PC-9 (cell line): ENCODE data around the gene AKIP1. TPM values are rescaled to one million over a fixed set of nuclear protein-coding genes. Genes with fewer than 3 reads are reported as not detected.

Experiments
- BruUV-seq: library from RNA; stranded (reverse); fragments of 400-500 nt; replicated peaks from 2 replicates; lab custom pipeline; 2021; lab: Mats Ljungman, UMichigan
- CTCF ChIA-PET: fragments of 300-600 bp; sonication (Branson Sonifier 250); formaldehyde crosslinking; loops from one replicate; lab custom pipeline; 2022; ENCODE audit warnings: antibody characterized with exemption; lab: Charles Lee
- POLR2A ChIA-PET: fragments of 300-600 bp; sonication (Branson Sonifier 250); formaldehyde crosslinking; loops from one replicate; lab custom pipeline; 2022; ENCODE audit warnings: antibody characterized with exemption; ENCODE audit not compliant: unreplicated experiment; lab: Charles Lee
- DNase-seq, 2 experiments: peaks; one replicate each; pipeline versions ENCODE4 v3.0.0 to v3.0.0-alpha.2; 2015 to 2022; ENCODE audit warnings: mixed read lengths in 1 of 2
- H2AFZ ChIP-seq: fragments of 200-600 bp; sonication (generic); 2 replicates; pipeline ENCODE4 v1.8.1; 2017; ENCODE audit warnings: antibody characterized with exemption
- H3F3A ChIP-seq: fragments of 200-600 bp; sonication (generic); 2 replicates; pipeline ENCODE4 v1.8.1; 2017; ENCODE audit warnings: antibody characterized with exemption, mild to moderate bottlenecking, low read depth; ENCODE audit not compliant: insufficient read depth
- H3K27ac ChIP-seq: fragments of 200-600 bp; sonication (generic); 2 replicates; pipeline ENCODE4 v1.6.1; 2016; ENCODE audit warnings: mixed run types
- H3K27me3 ChIP-seq: fragments of 200-600 bp; sonication (generic); 2 replicates; pipeline ENCODE4 v1.6.1; 2016; ENCODE audit warnings: low read depth, mixed run types; ENCODE audit not compliant: insufficient read depth
- H3K36me3 ChIP-seq: fragments of 200-600 bp; sonication (generic); 2 replicates; pipeline ENCODE4 v1.6.1; 2016; ENCODE audit warnings: low read depth, mixed run types
- H3K4me1 ChIP-seq: fragments of 200-600 bp; sonication (generic); replicated peaks from 2 replicates; pipeline ENCODE4 v1.6.1; 2016; ENCODE audit warnings: mixed run types; ENCODE audit not compliant: insufficient read depth
- H3K4me2 ChIP-seq: fragments of 200-600 bp; sonication (generic); 2 replicates; pipeline ENCODE4 v1.6.1; 2017; ENCODE audit warnings: mixed run types
- H3K4me3 ChIP-seq: fragments of 200-600 bp; sonication (generic); 2 replicates; pipeline ENCODE4 v1.6.1; 2016; ENCODE audit warnings: mixed run types
- H3K79me2 ChIP-seq: fragments of 200-600 bp; sonication (generic); 2 replicates; pipeline ENCODE4 v1.6.1; 2017; ENCODE audit warnings: low read depth, mixed run types
- H3K9me2 ChIP-seq: fragments of 200-600 bp; sonication (generic); 2 replicates; pipeline ENCODE4 v1.8.1; 2017; ENCODE audit warnings: mild to moderate bottlenecking; ENCODE audit not compliant: insufficient read depth
- H3K9me3 ChIP-seq: fragments of 200-600 bp; sonication (generic); 2 replicates; pipeline ENCODE4 v1.8.1; 2016; ENCODE audit warnings: low read depth; ENCODE audit not compliant: insufficient read depth
- H4K20me1 ChIP-seq: fragments of 200-600 bp; sonication (generic); 2 replicates; pipeline ENCODE4 v1.8.1; 2017; ENCODE audit not compliant: insufficient read depth
- EZH2 ChIP-seq: fragments of 200-600 bp; sonication (generic); IDR thresholded peaks from 2 replicates; pipeline ENCODE4 v1.8.0; 2017; ENCODE audit warnings: antibody characterized with exemption, low read depth
- intact Hi-C: fragments of 100-400 bp; cut with micrococcal nuclease; formaldehyde crosslinking; loops from one replicate; pipeline ENCODE4 v1.10.0; 2022; ENCODE audit not compliant: unreplicated experiment
- total RNA-seq: library from RNA; stranded (reverse); gene quantifications from 2 replicates; pipeline ENCODE4 v1.2.3, GENCODE V29; 2021
- TF ChIP-seq, protein P1 (sequence below): fragments of 200-600 bp; sonication (generic); conservative IDR thresholded peaks from 2 replicates; pipeline ENCODE4 v1.6.1; 2017; ENCODE audit warnings: mixed run types, antibody characterized with exemption, mild to moderate bottlenecking, moderate library complexity

Gene AKIP1
- total RNA-seq, 1 experiment from 2014 or later = 17.7 TPM

GRCh38 chr11:8925711-8926110 is 14.7 kb downstream of the AKIP1 start:
- no TSS peak for BruUV-seq
- H3K9me2 ChIP-seq = no peaks in the 10 kb centered on the region

DNA sequence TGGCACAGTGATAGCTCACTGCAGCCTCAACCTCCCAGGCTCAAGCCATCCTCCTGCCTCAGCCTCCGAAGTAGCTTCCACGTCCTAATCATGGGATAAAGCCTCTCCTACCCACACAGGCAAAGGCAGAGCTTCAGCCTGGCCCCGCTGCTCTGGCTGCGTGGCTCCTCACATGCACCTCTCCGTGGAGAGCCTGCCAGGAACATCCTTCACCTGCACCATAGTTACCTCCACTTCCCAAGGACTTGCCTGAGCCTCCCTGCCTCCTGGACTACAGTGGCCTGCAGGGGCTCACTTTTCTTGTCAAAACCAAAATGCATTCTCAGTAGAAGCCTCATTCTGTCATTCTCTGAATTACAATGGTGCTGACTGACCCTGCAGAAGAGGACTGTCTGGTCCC is 15.2 kb downstream of the AKIP1 start:
- H3K27ac ChIP-seq = no peak overlapping the region
- no peaks in the 10 kb centered on the region for H3K4me1 ChIP-seq
- CTCF ChIA-PET = no interaction called here
- H4K20me1 ChIP-seq = no peaks in the 10 kb centered on the region
- TF ChIP-seq, protein P1, sequence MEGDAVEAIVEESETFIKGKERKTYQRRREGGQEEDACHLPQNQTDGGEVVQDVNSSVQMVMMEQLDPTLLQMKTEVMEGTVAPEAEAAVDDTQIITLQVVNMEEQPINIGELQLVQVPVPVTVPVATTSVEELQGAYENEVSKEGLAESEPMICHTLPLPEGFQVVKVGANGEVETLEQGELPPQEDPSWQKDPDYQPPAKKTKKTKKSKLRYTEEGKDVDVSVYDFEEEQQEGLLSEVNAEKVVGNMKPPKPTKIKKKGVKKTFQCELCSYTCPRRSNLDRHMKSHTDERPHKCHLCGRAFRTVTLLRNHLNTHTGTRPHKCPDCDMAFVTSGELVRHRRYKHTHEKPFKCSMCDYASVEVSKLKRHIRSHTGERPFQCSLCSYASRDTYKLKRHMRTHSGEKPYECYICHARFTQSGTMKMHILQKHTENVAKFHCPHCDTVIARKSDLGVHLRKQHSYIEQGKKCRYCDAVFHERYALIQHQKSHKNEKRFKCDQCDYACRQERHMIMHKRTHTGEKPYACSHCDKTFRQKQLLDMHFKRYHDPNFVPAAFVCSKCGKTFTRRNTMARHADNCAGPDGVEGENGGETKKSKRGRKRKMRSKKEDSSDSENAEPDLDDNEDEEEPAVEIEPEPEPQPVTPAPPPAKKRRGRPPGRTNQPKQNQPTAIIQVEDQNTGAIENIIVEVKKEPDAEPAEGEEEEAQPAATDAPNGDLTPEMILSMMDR = no peak
- TF ChIP-seq EZH2 = no peak
- H3K79me2 ChIP-seq = no peaks in the 10 kb centered on the region
- no peaks in the 10 kb centered on the region for H3K9me3 ChIP-seq
- no peak overlapping the region for H3K4me3 ChIP-seq
- H3K4me2 ChIP-seq = no peak overlapping the region
- no peak for DNase-seq
- no peaks in the 10 kb centered on the region for H3F3A ChIP-seq
- BruUV-seq = no TSS peak
- no peaks in the 10 kb centered on the region for H3K36me3 ChIP-seq
- intact Hi-C loops = no loop called here
- no peaks in the 10 kb centered on the region for H3K27me3 ChIP-seq
- H2AFZ ChIP-seq = no peak overlapping the region
- POLR2A ChIA-PET = no interaction called here
- no peaks in the 10 kb centered on the region for H3K9me2 ChIP-seq

More at GRCh38 chr11:8925711-8926110, 14.7 kb downstream of the AKIP1 start:
- no peaks in the 10 kb centered on the region for H3K27me3 ChIP-seq
- H3K4me3 ChIP-seq = no peak overlapping the region
- no peaks in the 10 kb centered on the region for H4K20me1 ChIP-seq
- no peaks in the 10 kb centered on the region for H3K9me3 ChIP-seq
- H3K36me3 ChIP-seq = no peaks in the 10 kb centered on the region
- no peaks in the 10 kb centered on the region for H3K79me2 ChIP-seq
- no peak overlapping the region for H2AFZ ChIP-seq
- POLR2A ChIA-PET = no interaction called here
- no peak overlapping the region for H3K27ac ChIP-seq
- no peaks in the 10 kb centered on the region for H3K4me1 ChIP-seq
- no peaks in the 10 kb centered on the region for H3F3A ChIP-seq
- CTCF ChIA-PET = no interaction called here
- intact Hi-C loops = no loop called here
- H3K4me2 ChIP-seq = no peak overlapping the region
- TF ChIP-seq, protein P1 = no peak
- no peak for TF ChIP-seq EZH2
- no peak for DNase-seq

DNA sequence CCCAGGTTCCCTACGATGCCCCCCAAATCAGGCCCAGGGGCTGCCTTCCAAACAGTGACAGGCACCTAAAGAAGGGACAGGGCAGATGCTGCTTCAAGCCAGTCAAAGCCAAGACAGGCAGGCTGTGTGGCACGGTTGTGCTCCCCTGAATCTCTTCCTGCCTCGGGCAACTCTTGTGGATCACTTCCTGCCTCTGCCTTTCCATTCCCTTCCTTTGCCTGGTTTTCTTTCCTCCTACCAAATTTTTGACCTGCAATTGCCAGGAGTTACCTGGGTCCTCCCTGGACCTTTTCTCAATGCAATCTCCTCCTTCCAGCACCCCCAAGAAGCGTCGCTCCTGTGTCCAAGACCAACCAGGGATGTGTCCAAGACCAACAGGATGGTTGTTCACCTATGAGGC is 16.2 kb downstream of the AKIP1 start:
- Histone ChIP-seq H3F3A (no peaks in the 10 kb centered on the region), H3K4me3 (no peak overlapping the region), H2AFZ (no peak overlapping the region), H3K4me2 (no peak overlapping the region), H3K27ac (no peak overlapping the region), H4K20me1 (no peaks in the 10 kb centered on the region), H3K79me2 (no peaks in the 10 kb centered on the region), H3K4me1 (no peaks in the 10 kb centered on the region), H3K27me3 (no peaks in the 10 kb centered on the region), H3K36me3 (no peaks in the 10 kb centered on the region), H3K9me3 (no peaks in the 10 kb centered on the region), H3K9me2 (no peaks in the 10 kb centered on the region)
- intact Hi-C loops = no loop called here
- ChIA-PET POLR2A (no interaction called here), CTCF (no interaction called here)
- TF ChIP-seq, protein P1 = no peak
- no peak for TF ChIP-seq EZH2
- DNase-seq = no peak
- BruUV-seq = no TSS peak
